Activated gamma-delta T cell (primary cell): Measurements from ENCODE around the gene TMEM108.

ENCODE experiments used
- DNase-seq: peaks from one replicate; lab custom pipeline; 2025; lab: John Stamatoyannopoulos, UW

Gene TMEM108

GRCh38 chr3:133277813-133278212, 239.6 kb downstream of the TMEM108 start:
- no peak for DNase-seq

- no peak for DNase-seq
Observed at GRCh38 chr3:133278260-133279043, 240.3 kb downstream of the TMEM108 start.

DNA sequence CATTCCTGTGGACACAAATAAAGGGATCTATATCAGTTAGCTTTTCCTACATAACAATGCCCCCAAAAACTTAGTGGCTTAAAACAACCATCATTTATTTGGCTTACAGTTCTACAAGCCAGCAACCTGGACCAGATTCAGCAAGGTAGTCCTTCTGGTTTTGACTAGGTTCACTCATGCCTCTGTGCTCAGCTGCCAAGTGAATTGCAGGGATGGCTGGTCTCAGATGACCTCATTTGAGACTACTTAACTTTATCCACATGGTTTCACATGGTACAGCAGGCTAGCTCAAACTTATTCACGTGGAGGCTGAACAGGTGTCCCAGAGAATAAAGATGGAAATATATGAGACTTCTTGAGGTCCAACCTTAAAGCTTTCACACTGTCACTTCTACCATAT, 242.4 kb downstream of the TMEM108 start:
- DNase-seq = no peak

GRCh38 chr3:133282236-133282635, 244.0 kb downstream of the TMEM108 start:
- DNase-seq = no peak

DNA sequence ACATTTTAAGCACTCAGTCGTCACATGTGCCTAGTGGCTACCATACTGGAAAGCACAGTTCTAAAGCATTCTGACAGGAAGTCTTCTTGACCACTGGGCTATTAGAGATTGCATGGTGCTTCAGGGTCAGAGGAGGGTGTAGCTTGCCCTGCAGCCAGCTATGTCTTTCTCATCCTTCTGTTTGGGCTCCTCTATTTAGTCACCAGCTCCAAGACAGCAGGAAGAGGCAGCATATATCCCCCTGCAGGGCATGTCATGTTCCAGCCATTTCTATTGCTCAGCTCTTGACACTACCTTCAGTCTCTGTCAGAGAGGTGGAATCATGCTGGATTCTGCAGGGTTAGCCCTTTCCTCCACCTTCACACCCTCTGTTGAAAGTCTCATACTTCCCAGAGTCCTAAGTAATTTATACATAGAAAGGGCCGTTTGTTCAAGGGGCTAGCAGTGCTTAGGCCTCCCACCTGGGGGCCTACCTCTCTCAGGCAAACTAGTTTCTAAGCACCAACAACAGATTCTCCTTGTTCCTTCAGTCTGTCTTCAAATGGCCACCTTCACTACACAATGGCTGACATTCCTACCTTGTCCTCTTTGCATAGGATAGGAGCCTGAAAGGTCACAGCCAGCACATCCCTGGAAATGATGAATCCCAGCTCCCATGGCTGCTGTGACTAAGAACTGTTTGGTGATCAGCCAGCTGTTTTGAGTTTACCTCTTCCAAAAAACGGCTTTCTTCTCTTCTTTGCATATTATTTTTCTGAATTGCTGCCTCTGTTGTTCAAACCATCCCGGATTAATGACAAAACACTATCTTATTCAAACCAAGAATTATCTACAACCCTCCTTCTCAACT, 246.0 kb downstream of the TMEM108 start:
- no peak for DNase-seq

GRCh38 chr3:133289322-133289721, 251.1 kb downstream of the TMEM108 start:
- no peak for DNase-seq

DNA sequence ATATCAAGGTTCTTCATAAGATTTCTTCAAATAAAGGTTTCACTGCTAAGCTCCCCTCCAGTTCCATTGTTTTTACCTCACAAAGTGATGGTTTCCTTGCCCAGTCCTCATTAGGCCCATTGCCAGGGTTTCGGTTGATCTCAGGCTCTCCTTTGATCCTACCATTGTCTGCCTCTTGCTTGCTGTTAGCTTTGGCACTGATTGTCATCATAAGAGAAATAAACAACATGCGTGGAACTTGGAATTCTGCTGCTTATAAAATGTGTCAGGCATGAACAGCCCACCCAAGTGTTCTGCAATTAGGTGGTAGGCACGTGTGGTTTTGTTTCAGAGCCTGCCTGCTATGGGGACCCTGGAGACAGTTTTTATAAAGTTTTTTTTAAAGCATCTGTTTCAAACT, 254.1 kb downstream of the TMEM108 start:
- DNase-seq = no peak

DNA sequence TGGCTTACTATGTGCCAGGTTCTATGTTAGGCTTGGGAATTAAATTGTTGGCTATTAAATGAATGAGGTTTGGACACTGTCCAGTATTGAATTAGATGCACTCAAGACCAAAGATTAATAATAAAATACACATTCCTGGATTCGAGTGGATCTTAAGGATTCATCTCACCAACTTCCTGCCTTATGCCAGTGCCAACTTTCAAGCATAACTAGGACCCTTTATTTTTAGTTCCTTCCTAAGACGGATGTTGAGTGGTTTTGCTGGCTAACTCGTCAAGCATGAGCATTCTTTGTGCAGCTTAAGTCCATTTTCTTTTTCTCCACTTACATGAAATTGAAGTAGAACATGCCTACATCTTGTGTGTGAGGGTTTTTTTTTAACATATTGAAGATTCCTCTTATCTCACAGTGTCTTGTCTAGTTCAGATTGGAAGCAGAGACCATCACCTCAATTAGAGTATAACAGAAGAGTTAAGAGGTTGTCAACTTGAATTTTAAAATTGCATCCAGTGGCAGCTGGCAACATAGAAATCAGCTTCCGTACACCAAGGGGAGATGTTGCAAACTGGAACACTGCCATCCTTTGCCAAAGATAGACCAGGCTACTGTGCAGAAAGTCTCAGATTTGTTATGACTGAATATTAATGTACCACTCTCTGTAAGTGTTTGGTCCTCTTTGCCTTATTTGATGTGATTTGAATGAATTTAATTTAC, 255.4 kb downstream of the TMEM108 start:
- no peak for DNase-seq

- no peak for DNase-seq
Observed at GRCh38 chr3:133294253-133294652, 256.1 kb downstream of the TMEM108 start.

DNA sequence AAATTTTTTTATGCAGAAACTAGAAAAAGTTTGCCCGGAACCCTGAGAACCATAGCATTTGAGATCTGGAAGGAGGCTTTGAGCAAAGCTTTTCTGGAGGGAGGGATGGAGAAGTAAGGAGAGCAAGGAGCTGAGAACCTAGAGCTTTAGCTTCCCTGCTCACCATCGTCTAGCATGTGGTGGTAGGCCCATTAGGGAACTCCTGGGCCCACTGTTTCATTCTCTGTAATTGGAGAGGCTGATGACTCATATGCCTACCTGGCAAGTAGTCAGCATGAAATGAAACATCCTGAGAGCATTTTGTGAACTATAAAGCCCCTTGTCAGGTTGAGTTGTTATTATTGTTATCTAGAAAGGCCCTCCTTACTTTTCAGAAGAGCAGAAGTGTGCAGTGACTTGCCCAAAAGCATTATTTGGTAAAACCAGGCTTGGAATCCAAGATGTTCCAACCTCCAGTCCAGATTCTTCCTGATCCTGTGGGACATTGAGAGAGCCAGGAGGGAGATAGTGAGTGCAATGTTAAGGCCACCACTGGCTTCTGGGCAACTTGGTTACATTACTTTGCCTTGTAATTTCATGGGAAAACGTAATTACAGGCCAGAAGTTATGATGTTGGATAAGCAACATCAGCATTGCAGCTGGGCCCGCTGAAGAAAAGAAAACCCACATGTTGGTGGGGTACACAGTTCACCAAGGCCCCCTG, 257.2 kb downstream of the TMEM108 start:
- DNase-seq = no peak

- DNase-seq = no peak
Observed at GRCh38 chr3:133295944-133296917, 258.0 kb downstream of the TMEM108 start.

- DNase-seq = no peak
Observed at GRCh38 chr3:133296981-133297380, 258.8 kb downstream of the TMEM108 start.

DNA sequence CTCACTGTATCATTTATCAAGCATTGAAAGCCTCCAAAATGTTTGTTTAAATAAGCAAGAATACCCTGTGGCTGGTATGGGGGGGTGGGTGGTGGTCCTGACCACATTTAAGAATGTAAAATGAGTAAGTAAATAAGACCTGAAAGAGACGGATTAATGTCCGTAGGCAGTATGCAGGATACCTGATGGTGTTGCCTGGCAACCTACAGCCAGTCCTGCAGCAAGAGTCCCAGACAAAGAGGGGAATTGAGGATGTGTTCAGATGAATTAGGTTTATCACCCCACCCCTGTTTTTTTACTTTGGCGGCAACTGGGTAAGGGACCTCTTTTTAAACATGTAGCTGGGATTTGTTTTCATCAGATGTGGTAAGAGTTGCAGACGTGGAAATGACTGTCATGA, 261.9 kb downstream of the TMEM108 start:
- DNase-seq = no peak

DNA sequence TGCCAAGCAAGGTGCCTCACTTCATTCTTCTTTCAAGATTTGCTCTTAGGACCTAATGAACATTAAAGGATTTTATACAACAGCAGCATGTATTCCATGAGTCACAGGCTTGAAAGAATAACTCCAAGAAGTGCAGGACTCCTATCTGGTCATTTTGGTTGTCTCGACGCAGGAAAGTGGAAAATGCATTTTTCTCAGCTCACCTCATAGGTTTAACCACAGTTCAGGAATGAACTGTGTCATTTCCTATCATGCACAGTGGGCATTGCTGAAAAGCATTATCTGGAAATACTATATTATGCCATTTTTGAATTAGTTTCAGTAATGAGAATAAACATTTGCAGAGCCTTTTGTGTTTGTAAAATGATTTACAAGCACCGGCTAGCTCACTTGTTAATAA, 263.0 kb downstream of the TMEM108 start:
- DNase-seq = no peak

- no peak for DNase-seq
Observed at GRCh38 chr3:133301731-133302130, 263.5 kb downstream of the TMEM108 start.

DNA sequence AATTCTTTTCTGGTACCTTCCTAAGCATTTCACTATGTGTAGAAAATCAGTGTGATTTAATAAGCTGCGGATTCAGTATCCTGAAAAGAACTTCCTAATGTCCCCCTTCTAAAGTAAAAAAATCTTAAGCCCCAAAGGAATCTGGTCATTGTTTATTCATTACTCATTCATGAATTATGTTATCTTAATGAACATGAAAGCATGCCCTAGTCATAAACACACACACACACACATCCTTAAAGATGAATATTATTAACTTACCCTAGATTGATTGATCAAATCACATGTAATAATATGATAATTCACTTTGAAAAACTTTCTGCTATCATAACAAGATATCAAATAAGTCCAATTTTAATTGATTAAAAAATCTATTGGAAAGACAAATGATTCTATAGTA, 265.2 kb downstream of the TMEM108 start:
- no peak for DNase-seq

DNA sequence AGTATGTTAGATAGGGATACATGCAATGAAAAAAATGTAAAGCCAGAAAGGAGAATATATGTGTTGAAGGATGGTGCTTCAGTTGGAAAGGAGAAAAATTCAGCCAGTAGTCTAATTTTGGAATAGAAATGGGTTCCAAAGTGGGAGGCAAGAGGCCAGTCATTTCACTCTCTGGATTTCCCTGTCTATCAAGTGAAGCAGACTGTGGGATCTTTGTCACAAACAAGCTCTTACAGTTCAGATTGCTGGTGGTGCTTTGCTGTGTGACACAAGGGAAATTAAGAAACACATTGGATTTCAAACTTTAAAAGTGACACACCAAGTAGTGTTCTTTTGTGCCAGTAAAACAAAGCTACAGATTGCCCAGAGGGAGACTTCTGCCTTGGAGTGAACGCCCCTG, 279.7 kb downstream of the TMEM108 start:
- DNase-seq = no peak

GRCh38 chr3:133328373-133328772, 290.2 kb downstream of the TMEM108 start:
- DNase-seq = no peak

GRCh38 chr3:133329626-133330025, 291.4 kb downstream of the TMEM108 start:
- DNase-seq = no peak

- no peak for DNase-seq
Observed at GRCh38 chr3:133330065-133330464, 291.9 kb downstream of the TMEM108 start.

DNA sequence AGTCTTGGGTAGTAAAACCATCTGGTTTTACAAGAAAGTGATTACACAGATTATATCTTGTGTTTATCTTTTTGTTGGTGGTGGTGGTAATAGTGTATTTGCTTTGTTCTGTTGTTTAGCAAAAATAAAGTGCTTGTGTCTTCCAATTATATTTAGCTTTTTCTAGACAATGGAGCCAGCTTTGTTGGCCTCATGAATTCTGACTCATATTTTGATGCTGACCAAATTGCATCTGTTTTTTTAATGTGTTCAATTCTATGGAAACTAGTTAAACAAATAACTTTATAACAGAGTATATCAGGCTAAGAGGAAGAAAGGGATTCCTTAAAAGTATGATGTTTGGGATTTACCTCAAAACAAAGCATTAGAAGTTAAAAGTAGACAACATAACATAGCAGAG, 292.3 kb downstream of the TMEM108 start:
- no peak for DNase-seq
